Stimulated activated CD4-positive, alpha-beta T cell treated with anti-CD3 and anti-CD28 coated beads, TNF-alpha, amount 100 ng/mL, for 24 hours (primary cell): Measurements from ENCODE around the gene SNAP23.
"Not testable (repeated sequence)": the region's sequence is repeated elsewhere in the genome, so short reads cannot be mapped to it uniquely, and the experiment has no call there.

ENCODE experiments used
- DNase-seq, 3 experiments: peaks; one replicate each; pipeline ENCODE4 v3.0.0-alpha.2; 2020; ENCODE audit warnings: low read depth in 3 of 3

The SNAP23 gene

DNA sequence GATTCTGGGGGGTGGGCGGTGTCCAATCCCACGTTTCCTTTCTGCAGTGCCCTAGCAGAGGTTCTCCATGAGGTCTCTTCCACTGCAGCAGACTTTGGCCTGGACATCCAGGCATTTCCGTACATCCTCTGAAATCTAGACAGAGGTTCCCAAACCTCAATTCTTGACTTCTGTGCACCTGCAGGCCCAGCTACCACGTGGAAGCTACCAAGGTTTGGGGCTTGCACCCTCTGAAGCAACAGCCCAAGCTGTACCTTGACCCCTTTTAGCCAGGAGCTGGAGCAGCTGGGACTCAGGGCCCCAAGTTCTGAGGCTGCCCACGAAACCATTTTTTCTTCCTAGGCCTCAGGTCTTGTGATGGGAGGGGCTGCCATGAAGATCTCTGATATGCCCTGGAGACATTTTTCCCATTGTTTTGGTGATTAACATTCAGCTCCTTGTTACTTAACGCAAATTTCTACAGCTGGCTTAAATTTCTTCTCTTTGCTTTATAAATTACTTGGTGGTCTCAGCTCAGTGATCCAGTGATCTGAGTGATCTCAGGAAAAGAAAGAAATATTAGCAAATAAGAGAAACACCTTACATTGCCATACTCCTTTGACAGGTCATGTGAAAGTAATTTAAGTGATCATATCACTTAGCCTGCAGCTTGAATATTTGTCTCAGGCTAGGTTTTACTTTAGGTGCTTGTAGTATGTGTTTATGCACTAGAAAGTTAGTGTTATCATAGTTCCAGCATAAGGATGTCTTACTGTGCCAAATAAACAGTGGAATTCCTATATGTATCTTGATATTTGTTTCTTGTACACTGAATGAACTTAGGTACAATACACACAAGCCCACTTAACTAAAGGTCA lies 3.0 kb downstream of the SNAP23 start:
- DNase-seq, result no peak

GRCh38 chr15:42499858-42500609 lies 4.6 kb downstream of the SNAP23 start:
- DNase-seq, result no peak

DNA sequence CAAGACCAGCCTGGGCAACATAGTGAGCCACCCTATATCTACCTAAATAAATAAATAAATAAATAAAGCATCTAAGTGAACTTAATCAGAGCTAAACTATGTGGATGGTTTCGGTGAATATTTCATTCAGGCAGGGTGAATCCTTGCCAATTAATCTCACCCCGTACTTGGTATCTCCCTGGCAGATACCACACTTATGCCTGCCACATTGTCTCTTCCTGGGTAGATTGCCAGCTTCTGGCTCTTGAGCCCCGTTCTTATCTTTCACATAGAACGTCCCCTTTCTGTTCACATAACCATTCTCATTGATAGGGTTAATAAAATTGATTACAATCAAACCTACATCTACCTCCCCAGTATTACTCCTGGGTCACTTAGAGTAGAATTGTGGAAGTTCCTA lies 7.0 kb downstream of the SNAP23 start:
- no peak for DNase-seq

GRCh38 chr15:42503825-42504224 lies 8.4 kb downstream of the SNAP23 start:
- DNase-seq, result no peak

GRCh38 chr15:42504631-42505030 lies 9.2 kb downstream of the SNAP23 start:
- DNase-seq, result no peak

GRCh38 chr15:42507514-42507913 lies 12.1 kb downstream of the SNAP23 start:
- DNase-seq, result no peak

DNA sequence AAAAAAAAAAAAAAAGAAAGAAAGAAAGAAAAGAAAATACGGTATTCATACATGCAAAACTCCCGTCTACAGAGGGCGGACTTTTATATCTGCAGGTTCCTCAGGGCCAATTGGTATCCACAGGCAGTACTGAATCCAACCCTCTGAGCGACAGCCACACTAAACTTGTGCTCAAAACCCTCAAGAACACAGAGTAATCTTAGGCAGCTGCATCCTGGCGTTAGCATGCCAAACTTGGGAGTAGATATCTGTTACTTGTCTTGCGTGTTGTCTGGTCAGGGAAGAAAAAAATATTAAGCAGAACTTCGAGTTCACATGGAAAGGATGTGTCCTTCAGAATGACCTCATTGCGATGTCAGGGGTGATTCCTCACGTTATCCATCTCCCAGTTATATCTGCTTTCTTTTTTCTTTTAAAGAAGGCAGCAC lies 12.8 kb downstream of the SNAP23 start:
- no peak for DNase-seq

DNA sequence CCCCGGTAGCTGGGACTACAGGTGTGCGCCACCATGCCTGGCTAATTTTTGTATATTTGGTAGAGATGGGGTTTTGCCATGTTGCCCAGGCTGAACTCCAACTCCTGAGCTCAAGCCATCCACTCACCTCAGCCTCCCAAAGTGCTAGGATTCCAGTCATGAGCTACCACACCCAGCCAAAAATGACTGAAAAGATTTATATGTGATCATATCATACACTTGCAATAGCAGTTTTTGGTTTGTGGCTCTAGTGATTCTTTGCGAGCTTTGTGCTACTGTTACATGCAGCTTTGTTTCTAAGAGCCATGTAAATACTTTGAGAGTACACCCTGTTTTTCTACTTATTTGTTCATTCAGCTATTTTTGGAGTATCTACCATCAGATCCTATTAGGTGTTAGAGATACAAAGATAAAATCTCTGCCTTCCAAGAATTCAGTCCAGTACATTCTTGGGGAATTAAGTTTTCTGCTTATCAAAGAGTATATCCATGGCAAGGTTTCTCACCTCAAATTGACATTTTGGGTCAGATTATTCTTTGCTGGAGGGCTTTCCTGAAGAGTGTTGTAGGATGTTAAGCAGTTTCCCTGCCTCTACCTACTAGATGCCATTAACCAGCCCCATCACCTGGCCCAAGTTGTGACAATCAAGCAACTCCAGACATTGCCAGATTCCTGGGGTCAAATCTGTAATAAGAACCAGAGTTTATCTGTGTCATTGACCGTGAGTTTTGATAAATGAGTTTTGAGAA lies 15.0 kb downstream of the SNAP23 start:
- DNase-seq, result no peak

DNA sequence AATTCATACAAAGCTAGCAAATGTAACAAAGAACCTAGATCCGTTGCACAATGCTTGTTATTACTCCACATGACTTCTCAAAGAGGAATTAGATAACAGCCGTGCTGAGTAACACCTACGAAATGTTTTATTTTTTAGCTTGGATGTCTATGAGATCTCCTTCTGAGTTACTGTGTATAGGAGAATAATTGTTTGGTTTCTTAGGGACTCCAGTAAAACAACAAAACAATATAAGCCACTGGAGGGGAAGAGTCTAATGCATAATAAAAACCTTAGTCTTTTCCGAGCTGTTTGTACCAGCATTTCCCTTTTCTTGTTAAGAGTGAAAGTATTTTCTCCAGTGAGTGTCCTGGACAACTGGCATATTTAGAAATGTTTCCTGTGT lies 15.6 kb downstream of the SNAP23 start:
- DNase-seq, result no peak

DNA sequence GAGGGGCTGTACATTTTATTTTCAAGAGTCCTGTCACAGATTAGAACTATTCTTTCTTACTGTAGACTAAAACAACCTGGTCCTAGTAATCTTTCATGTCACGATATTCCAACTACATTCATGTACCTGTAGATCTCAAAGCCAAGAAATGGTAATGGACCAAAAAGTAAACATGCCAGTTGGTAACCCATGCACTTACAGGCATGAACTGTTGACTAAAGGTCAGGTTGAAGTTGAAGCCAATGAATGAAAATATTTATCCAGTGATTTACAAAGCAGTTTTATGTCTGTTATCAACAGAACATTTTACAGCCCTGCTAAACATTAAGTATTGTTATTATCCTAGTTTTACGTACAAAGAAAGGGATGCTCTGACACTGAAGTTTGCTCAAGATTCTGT lies 27.9 kb downstream of the SNAP23 start:
- no peak for DNase-seq

GRCh38 chr15:42528970-42529369 lies 33.5 kb downstream of the SNAP23 start:
- no peak for DNase-seq

DNA sequence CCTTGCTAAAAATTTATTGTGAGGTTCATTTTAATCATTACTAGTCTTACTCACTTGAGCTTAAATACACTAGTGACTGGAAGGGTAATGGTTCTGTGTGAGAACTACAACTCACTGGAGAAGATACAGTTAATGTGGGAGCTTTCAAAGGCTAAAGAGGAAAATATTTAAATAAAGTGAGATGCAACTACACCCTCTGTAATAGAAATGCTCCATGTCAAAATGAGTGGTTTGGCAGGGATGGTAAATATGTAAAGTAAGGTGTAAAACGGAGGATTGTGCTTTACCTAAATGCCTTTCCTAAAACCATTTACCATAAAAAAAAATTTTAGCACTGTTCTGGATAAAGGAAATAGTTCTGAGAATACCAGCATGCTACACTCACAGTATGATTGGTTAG lies 37.8 kb downstream of the SNAP23 start:
- no peak for DNase-seq

DNA sequence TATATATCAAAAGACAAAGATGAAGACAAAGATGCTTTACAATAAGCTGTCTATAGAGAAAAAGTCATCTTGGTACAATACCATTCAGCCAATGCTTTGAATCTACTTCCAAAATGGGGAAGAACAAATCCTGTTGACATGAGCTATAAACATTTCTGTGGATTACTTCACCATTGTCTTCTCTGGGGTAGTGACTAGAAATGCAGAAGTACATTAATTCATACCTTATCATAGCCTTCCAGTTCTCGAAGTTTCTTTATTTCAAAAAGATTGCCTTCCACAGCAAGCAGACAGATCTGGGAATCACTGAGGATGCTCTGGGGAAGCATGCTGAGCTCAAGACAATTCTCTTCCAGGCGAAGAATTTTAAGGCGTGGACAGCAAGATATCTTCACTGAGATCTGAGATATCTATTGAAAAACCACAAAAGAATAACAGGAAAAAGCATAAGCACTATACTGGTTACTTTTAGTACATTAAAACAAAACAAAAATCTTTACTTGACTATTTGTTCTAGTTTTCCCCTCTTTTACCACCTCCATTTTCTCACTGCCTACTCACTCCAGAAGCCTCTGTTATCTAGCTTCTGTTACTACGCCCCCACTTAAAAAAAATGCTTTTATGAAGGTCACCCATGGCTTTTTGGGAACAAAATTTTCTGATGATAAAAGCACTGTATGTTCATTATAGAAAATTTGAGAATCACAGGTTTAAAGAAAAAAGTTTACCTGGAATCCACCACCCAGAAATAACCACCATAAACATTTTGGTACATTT lies 49.6 kb downstream of the SNAP23 start:
- DNase-seq, result no peak

- DNase-seq, result no peak
Measured at GRCh38 chr15:42547918-42548248, 52.4 kb downstream of the SNAP23 start.

DNA sequence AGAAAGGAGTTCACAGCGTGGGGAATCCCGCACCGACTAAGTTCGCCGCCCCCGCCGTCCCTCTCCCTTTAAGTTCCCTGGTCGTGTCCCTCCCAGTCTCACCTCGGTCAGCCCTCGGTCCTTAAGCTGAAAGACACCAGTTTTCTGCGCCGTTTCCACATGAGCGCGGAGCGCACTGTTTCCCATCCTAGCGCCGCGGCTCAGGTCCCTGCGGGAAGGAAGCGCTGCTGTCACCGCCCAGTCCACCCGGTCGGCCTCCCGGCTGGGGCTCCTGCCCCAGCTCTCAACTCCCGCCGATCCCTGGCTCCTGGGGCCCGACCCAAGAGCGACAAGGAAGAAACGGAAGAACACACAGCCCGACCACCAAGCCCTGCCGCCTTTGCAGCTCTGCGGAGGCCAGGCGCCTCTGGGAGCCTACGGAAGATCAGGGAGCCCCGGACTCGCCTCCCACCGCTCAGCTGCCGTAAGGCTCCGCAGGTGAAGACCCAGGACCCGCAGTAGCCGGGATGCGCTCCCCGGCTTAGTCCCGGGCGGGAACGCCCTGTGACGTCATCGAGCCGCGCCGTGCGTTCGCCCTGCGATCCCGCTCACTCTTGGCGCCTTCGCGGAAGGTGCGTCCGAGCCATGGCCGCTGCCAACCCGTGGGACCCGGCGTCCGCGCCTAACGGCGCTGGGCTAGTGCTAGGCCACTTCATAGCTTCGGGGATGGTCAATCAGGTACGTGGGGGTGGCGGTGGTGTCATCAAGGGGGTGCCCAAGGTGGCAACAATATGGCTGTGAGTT lies 53.0 kb downstream of the SNAP23 start, which contains the start of the genes HAUS2 and LRRC57:
Gene HAUS2, plus strand, starts transcription at position 590 of the 783 bp plus-strand sequence. Its CDS starts 35 bp downstream, at position 625.
Gene LRRC57, minus strand, starts transcription at position 545 of the 783 bp plus-strand sequence. Its CDS starts 359 bp downstream, at position 186.
- peak; percentile 76 to 89 (median 78) for DNase-seq

- no peak for DNase-seq
Measured at GRCh38 chr15:42549032-42549491, 53.6 kb downstream of the SNAP23 start.

- DNase-seq, result no peak
Measured at GRCh38 chr15:42549741-42550392, 54.4 kb downstream of the SNAP23 start.

DNA sequence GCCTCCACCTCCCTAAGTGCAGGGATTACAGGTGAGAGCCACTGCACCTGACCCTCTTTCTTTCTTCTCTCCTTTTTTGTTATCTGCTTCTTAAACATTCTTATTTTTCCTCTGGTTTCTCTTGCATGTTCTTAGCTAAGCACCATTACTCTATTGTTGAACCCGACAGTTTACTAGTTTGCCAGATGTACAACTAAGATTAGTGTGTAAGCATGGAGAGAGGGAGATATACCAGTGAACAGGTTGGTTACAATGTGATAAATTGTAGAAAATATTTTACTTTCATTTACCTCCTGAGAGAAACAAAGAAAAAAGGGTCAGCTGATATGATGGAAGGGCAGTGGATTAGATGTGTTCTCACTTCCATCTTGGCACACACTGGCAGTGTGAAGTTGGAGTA lies 58.1 kb downstream of the SNAP23 start:
- DNase-seq, result no peak

DNA sequence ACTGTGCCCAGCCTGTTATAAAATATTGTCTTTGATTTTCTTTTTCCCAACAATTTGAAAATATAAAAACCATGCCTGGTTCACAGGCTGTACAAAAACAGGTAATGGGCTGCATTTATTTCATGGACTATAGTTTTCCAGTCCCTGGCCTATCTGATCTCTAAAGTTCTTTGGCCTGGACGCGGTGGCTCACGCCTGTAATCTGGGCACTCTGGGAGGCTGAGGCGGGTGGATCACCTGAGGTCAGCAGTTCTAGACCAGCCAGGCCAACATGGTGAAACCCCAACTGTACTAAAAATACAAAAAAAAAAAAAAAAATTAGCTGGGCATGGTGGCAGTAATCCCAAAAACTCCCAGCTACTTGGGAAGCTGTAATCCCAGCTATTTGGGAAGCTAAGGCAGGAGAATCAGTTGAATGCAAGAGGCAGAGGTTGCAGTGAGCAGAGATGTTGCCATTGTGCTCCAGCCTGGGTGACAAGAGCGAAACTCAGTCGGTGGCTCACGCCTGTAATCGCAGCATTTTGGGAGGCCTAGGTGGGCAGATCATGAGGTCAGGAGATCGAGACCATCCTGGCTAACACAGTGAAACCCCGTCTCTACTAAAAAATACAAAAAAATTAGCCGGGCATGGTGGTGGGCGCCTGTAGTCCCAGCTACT lies 61.2 kb downstream of the SNAP23 start:
- DNase-seq, result not testable (repeated sequence)
